Measurements from ENCODE around the gene NIPAL3. TPM values are rescaled to one million over a fixed set of nuclear protein-coding genes. Genes with fewer than 3 reads are reported as not detected.

The NIPAL3 gene
- total RNA-seq, 1 donor from 2014 or later: 30.1 TPM

DNA sequence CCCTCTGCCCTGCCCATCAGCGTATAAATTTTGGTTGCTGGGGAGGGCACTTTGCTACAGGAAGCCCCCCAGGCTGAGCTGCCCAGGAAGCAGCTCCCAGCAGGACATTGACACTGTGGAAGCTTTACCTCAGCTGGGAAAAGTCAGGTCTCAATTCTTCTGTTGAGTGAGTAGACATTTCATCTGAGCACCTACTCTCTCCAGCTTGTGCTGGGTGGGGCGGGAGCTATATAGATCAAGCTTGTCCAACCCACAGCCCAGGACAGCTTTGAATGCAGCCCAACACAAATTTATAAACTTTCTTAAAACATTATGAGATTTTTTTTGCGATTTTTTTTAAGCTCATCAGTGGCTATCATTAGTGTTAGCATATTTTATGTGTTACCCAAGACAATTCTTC lies 9.4 kb downstream of the NIPAL3 start:
- DNase-seq: no peak
- TF ChIP-seq, protein P1, sequence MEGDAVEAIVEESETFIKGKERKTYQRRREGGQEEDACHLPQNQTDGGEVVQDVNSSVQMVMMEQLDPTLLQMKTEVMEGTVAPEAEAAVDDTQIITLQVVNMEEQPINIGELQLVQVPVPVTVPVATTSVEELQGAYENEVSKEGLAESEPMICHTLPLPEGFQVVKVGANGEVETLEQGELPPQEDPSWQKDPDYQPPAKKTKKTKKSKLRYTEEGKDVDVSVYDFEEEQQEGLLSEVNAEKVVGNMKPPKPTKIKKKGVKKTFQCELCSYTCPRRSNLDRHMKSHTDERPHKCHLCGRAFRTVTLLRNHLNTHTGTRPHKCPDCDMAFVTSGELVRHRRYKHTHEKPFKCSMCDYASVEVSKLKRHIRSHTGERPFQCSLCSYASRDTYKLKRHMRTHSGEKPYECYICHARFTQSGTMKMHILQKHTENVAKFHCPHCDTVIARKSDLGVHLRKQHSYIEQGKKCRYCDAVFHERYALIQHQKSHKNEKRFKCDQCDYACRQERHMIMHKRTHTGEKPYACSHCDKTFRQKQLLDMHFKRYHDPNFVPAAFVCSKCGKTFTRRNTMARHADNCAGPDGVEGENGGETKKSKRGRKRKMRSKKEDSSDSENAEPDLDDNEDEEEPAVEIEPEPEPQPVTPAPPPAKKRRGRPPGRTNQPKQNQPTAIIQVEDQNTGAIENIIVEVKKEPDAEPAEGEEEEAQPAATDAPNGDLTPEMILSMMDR (IDR thresholded peaks at IDR 0.05; ENCODE audit: borderline replicate concordance): no peak
- intact Hi-C loops (cut with micrococcal nuclease): no loop called here
- no peak overlapping the region for H3K27ac ChIP-seq (replicated peaks)
- peaks cover 14% of the 10 kb centered on the region for H3K36me3 ChIP-seq
- H3K9me3 ChIP-seq (replicated peaks): no peaks in the 10 kb centered on the region
- H3K4me3 ChIP-seq: no peak overlapping the region
- H3K4me1 ChIP-seq: peaks cover 33% of the 10 kb centered on the region
- H3K27me3 ChIP-seq (ENCODE audit: low read depth): no peaks in the 10 kb centered on the region

DNA sequence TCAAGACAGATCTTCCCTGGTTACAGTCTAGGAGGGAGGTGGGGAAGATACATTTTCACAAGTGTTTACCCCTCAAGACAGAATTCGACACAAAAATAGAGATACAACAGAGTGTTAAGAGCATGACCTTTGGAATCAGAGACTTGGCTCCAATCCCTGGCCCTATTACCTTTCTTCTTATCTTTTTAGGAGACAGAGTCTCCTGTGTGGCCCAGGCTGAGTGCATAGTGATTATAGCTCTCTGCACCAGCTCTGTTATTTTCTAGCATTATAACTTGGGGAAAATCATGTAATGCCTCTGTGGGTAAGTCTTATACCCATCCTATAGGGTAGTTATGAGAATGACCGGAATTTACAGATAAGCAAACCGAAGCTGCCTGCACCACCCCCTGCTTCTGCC lies 9.8 kb downstream of the NIPAL3 start:
- Histone ChIP-seq H3K9me3 (replicated peaks) (no peaks in the 10 kb centered on the region), H3K27ac (replicated peaks) (no peak overlapping the region), H3K4me3 (no peak overlapping the region), H3K27me3 (ENCODE audit: low read depth) (no peaks in the 10 kb centered on the region), H3K4me1 (peaks cover 33% of the 10 kb centered on the region), H3K36me3 (peaks cover 10% of the 10 kb centered on the region)
- DNase-seq: no peak
- TF ChIP-seq, protein P1 (IDR thresholded peaks at IDR 0.05; ENCODE audit: borderline replicate concordance): no peak
- intact Hi-C loops (cut with micrococcal nuclease): no loop called here

DNA sequence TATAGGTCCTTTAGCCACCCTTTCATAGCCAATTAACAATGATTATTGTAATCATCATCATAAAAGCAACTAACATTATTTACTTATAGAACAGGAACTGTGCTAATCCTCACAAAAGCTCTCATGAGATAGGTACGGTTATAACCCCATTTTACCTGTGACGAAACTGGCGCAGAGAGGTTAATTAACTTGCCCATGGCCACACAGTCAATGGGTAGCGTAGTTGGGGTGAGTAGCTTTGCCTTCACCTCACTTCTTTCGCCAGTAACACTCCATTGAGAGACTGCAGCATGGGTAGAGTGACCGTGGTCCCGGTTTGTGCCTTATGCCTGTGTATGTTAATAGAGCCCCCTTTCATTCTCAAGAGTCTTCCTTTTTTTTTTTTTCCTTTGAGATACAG lies 10.3 kb downstream of the NIPAL3 start:
- intact Hi-C loops (cut with micrococcal nuclease): no loop called here
- DNase-seq: no peak
- H3K4me3 ChIP-seq: no peak overlapping the region
- H3K9me3 ChIP-seq (replicated peaks): no peaks in the 10 kb centered on the region
- no peaks in the 10 kb centered on the region for H3K27me3 ChIP-seq (ENCODE audit: low read depth)
- H3K36me3 ChIP-seq: peaks cover 9% of the 10 kb centered on the region
- H3K4me1 ChIP-seq: peaks cover 33% of the 10 kb centered on the region
- no peak overlapping the region for H3K27ac ChIP-seq (replicated peaks)
- TF ChIP-seq, protein P1 (IDR thresholded peaks at IDR 0.05; ENCODE audit: borderline replicate concordance): no peak

DNA sequence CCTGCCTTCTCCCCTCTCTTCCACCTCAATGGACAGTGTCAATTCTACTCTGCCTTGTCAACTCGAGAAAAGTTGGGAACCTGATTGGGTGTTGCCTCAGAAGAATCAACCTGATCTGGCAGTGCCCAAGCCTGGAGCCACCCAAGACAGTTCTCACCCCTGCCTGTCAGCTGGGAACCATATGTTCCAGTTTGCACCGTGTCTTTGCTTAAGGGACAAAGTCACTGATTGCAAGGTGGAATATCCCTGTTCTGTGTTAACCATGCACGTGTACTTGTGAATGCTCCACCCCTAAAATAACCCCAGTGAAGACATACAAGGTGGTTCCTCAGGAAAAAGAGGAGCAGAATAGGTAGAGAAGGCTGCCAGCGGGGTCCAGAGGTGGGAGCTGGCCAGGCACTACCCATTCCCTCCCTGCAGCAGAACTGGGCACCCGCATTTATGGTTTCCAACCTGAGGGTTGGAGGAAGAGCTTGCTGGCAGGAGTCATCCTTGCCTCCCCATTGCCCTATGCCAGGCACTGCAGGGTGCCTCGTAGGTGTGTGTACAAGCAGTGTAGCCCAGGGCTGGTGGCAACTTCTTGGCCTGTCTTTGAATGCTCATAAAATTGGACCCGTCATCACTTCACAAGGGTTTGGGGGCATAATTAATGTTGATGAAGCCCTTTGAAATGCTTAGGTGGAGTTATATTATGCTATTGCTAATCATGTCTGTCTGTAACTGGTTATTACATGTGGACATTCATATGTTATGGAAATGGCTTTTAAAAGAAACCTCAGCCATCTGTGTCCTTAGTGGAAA lies 11.3 kb downstream of the NIPAL3 start:
- peak overlapping the region; percentile 54 for H3K27ac ChIP-seq (replicated peaks)
- intact Hi-C loops (cut with micrococcal nuclease): no loop called here

DNA sequence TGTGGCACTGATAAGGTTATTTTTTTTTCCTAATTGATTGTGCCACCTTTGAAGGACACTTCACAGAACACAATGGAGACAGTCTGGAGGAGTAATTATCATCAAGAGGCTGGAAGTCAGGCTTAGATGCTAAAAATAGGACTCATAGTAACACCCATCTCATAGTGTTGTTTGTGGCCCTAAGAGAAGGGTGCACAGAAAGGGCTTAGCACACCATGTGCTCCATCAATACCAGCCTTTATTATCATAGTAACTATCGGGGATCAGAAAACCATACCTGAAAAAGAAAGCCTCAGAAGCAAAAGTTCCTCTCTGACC lies 11.9 kb downstream of the NIPAL3 start:
- H3K4me1 ChIP-seq: peaks cover 33% of the 10 kb centered on the region
- H3K27me3 ChIP-seq (ENCODE audit: low read depth): no peaks in the 10 kb centered on the region
- H3K9me3 ChIP-seq (replicated peaks): no peaks in the 10 kb centered on the region
- peak overlapping the region; percentile 54 for H3K27ac ChIP-seq (replicated peaks)
- no peak for DNase-seq
- H3K36me3 ChIP-seq: no peaks in the 10 kb centered on the region
- no peak overlapping the region for H3K4me3 ChIP-seq
- TF ChIP-seq, protein P1 (IDR thresholded peaks at IDR 0.05; ENCODE audit: borderline replicate concordance): no peak
- intact Hi-C loops (cut with micrococcal nuclease): no loop called here

More for the DNA sequence above, 11.3 kb downstream of the NIPAL3 start:
- H3K4me3 ChIP-seq: no peak overlapping the region
- no peaks in the 10 kb centered on the region for H3K27me3 ChIP-seq (ENCODE audit: low read depth)
- H3K9me3 ChIP-seq (replicated peaks): no peaks in the 10 kb centered on the region
- H3K36me3 ChIP-seq: peaks cover 2% of the 10 kb centered on the region
- H3K4me1 ChIP-seq: peaks cover 33% of the 10 kb centered on the region
- TF ChIP-seq, protein P1 (IDR thresholded peaks at IDR 0.05; ENCODE audit: borderline replicate concordance): no peak
- no peak for DNase-seq

Measured in left ventricle myocardium inferior (tissue), 1 donor.